Thoracic aorta (tissue), 2 donors: ENCODE measurements around the gene TMEM80. TPM values are rescaled to one million over a fixed set of nuclear protein-coding genes. Genes with fewer than 3 reads are reported as not detected.

Experiments used
- ATAC-seq: fragments of 150-250 bp; one replicate; pipeline ENCODE4 v1.8.0; 2017; ENCODE audit warnings: low read depth; ENCODE audit not compliant: insufficient number of reproducible peaks, low FRiP score
- DNase-seq: peaks from one replicate; pipeline ENCODE4 v3.0.0-alpha.2; 2020; ENCODE audit warnings: low spot score
- H3K27ac ChIP-seq, 2 donors: fragments of 200-600 bp; sonication (generic); 1 replicate in 1 of 2; 2 replicates in 1 of 2; pipeline ENCODE4 v1.5.1; 2016; ENCODE audit warnings: mild to moderate bottlenecking in 2 of 2, moderate library complexity in 2 of 2
- H3K27me3 ChIP-seq: fragments of 200-600 bp; sonication (generic); replicated peaks from 2 replicates; pipeline ENCODE4 v1.6.0; 2016; ENCODE audit warnings: mild to moderate bottlenecking; ENCODE audit not compliant: insufficient read depth
- H3K36me3 ChIP-seq: fragments of 200-600 bp; sonication (generic); one replicate; pipeline ENCODE4 v1.5.1; 2016
- H3K4me1 ChIP-seq, 2 donors: fragments of 200-600 bp; sonication (generic); 1 replicate in 1 of 2; 2 replicates in 1 of 2; pipeline versions ENCODE4 v1.5.1 to v1.6.0; 2016; ENCODE audit warnings: low read depth in 2 of 2, mild to moderate bottlenecking in 1 of 2; ENCODE audit not compliant: control insufficient read depth in 1 of 2
- H3K4me3 ChIP-seq: fragments of 200-600 bp; sonication (generic); 2 replicates; pipeline ENCODE4 v1.5.1; 2016; ENCODE audit warnings: mild to moderate bottlenecking
- H3K9me3 ChIP-seq: fragments of 200-600 bp; sonication (generic); 2 replicates; pipeline ENCODE4 v1.5.1; 2016
- total RNA-seq, 2 donors: library from RNA; depleted of rRNA; stranded (reverse); fragments of >200 nt; gene quantifications; one replicate each; pipeline versions ENCODE4 v1.1.0 to v1.2.3, GENCODE V29; 2016
- TF ChIP-seq, protein P1 (sequence below): fragments of 200-600 bp; sonication (generic); IDR thresholded peaks from one replicate; pipeline ENCODE4 v1.5.1; 2019; ENCODE audit warnings: antibody characterized with exemption

TMEM80 gene
- total RNA-seq, 2 donors from 2014 or later: 22.4 to 22.5 TPM

DNA sequence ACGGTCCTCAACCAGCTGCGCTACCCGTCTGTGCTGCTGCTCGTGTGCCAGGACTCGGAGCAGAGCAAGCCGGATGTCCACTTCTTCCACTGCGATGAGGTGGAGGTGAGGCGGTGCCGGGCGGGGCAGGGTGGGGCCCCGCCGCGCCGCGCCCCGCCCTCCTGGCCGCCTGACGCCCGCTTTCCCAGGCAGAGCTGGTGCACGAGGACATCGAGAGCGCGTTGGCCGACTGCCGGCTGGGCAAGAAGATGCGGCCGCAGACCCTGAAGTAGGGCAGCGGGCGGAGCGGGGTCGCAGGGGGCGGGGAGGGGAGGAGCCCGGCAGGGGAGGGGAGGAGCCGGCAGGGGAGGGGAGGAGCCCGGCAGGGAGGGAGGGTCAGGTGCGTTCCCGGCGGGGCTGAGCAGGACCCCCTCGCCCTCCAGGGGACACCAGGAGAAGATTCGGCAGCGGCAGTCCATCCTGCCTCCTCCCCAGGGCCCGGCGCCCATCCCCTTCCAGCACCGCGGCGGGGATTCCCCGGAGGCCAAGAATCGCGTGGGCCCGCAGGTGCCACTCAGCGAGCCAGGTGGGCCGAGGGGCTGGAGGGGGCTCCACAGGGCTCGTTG is 25.1 kb downstream of the TMEM80 start:
- no peaks in the 10 kb centered on the region for H3K9me3 ChIP-seq
- no peaks in the 10 kb centered on the region for H3K36me3 ChIP-seq
- peaks cover 4 to 11% of the 10 kb centered on the region in 2 donors for H3K4me1 ChIP-seq
- H3K27ac ChIP-seq: no peak overlapping the region
- no peak for DNase-seq
- TF ChIP-seq, protein P1, sequence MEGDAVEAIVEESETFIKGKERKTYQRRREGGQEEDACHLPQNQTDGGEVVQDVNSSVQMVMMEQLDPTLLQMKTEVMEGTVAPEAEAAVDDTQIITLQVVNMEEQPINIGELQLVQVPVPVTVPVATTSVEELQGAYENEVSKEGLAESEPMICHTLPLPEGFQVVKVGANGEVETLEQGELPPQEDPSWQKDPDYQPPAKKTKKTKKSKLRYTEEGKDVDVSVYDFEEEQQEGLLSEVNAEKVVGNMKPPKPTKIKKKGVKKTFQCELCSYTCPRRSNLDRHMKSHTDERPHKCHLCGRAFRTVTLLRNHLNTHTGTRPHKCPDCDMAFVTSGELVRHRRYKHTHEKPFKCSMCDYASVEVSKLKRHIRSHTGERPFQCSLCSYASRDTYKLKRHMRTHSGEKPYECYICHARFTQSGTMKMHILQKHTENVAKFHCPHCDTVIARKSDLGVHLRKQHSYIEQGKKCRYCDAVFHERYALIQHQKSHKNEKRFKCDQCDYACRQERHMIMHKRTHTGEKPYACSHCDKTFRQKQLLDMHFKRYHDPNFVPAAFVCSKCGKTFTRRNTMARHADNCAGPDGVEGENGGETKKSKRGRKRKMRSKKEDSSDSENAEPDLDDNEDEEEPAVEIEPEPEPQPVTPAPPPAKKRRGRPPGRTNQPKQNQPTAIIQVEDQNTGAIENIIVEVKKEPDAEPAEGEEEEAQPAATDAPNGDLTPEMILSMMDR: no peak
- ATAC-seq: no peak
- H3K4me3 ChIP-seq: peak overlapping the region; percentile 61
- no peaks in the 10 kb centered on the region for H3K27me3 ChIP-seq

DNA sequence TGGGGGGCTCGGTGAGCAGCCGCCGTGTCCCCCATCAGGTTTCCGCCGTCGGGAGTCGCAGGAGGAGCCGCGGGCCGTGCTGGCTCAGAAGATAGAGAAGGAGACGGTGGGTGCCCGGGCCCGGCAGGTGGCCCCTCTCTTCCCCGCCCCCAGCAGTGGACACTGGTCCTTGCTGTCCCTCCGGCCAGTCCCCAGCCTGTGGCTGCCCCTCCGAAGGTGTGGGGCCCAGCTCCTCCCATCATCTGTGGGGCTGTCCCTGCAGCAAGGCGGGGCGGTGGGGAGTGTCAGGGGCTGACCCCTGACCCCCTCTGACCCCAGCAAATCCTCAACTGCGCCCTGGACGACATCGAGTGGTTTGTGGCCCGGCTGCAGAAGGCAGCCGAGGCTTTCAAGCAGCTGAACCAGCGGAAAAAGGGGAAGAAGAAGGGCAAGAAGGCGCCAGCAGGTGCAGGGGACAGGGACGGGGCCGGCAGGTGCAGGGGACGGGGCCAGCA is 25.7 kb downstream of the TMEM80 start:
- H3K9me3 ChIP-seq: no peaks in the 10 kb centered on the region
- H3K36me3 ChIP-seq: no peaks in the 10 kb centered on the region
- no peak overlapping the region for H3K27ac ChIP-seq
- DNase-seq (no peak), ATAC-seq (no peak)
- peak overlapping the region; percentile 61 for H3K4me3 ChIP-seq
- TF ChIP-seq, protein P1: no peak
- H3K27me3 ChIP-seq: no peaks in the 10 kb centered on the region
- peaks cover 8 to 17% of the 10 kb centered on the region in 2 donors for H3K4me1 ChIP-seq

DNA sequence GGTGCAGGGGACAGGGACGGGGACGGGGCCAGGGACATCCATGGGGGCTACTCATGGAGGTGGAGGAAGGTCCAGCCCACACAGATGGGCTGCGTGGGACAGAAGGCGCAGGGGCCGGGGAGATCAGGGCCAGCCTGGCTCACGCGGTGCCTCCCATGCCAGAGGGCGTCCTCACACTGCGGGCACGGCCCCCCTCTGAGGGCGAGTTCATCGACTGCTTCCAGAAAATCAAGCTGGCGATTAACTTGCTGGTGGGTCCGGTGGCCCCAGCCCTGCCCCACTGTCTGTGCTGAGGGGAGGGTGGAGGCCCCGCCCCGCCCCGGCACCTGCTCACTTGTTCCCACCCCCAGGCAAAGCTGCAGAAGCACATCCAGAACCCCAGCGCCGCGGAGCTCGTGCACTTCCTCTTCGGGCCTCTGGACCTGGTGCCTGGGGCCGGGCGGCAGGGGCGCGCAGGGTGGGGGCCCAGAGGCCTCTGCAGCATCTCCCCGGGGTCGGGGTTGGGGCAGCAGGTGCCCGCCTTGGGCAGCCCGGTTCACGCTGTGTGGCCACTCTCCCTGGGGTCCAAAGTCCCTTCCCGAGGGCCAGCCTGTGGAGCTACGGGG is 26.2 kb downstream of the TMEM80 start:
- Histone ChIP-seq H3K4me1 (peaks cover 13 to 22% of the 10 kb centered on the region in 2 donors), H3K27me3 (no peaks in the 10 kb centered on the region), H3K9me3 (no peaks in the 10 kb centered on the region), H3K4me3 (no peak overlapping the region), H3K36me3 (no peaks in the 10 kb centered on the region), H3K27ac (no peak overlapping the region)
- TF ChIP-seq, protein P1: no peak
- DNase-seq (no peak), ATAC-seq (no peak)

DNA sequence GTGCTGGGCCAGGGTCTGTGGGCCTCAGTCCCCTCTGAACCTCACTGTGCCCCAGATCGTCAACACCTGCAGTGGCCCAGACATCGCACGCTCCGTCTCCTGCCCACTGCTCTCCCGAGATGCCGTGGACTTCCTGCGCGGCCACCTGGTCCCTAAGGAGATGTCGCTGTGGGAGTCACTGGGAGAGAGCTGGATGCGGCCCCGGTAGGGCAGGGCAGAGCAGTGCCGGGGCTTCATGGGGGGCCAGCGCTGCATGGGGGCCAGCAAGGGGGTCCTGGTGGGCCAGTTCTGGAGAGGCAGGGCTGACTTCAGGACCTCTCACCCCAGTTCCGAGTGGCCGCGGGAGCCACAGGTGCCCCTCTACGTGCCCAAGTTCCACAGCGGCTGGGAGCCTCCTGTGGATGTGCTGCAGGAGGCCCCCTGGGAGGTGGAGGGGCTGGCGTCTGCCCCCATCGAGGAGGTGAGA is 26.8 kb downstream of the TMEM80 start:
- ATAC-seq: no peak
- no peaks in the 10 kb centered on the region for H3K9me3 ChIP-seq
- H3K4me3 ChIP-seq: no peak overlapping the region
- TF ChIP-seq, protein P1: no peak
- no peak for DNase-seq
- H3K4me1 ChIP-seq: peaks cover 16 to 28% of the 10 kb centered on the region in 2 donors
- H3K27me3 ChIP-seq: no peaks in the 10 kb centered on the region
- H3K36me3 ChIP-seq: no peaks in the 10 kb centered on the region
- H3K27ac ChIP-seq: no peak overlapping the region

DNA sequence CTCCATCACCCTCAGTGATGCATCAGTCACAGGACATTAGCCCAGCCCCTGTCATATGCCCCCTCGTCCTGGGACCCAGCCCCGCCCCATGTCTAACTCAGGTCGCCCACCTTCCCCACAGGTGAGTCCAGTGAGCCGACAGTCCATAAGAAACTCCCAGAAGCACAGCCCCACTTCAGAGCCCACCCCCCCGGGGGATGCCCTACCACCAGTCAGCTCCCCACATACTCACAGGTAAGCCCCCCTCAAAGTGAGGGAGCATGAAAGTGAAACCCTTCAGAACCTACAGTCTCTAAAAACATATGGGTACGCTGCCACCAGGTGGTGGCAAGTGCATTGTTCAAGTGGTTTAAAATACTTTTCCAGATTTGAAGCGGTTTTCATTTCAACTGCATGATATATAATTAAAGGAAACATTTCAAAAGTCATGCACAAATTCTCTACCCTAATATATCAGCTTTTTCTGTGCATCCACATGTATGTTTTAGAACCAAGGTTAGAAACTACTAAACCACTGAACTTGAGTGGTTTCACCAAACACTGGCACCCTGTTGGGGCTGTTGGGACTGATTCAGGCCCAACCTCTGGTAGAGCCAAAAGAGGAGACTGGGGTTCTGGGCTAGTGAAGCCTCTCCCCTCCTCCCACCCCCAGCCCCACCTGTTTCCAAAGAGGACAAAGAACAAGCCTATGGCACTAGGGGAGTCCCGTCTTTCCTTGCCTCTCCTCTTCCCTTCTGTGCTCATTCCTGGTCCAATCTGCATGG is 27.7 kb downstream of the TMEM80 start:
- DNase-seq (no peak), ATAC-seq (no peak)
- Histone ChIP-seq H3K9me3 (no peaks in the 10 kb centered on the region), H3K4me1 (peaks cover 24 to 37% of the 10 kb centered on the region in 2 donors), H3K27ac (no peak overlapping the region), H3K36me3 (no peaks in the 10 kb centered on the region), H3K4me3 (no peak overlapping the region), H3K27me3 (no peaks in the 10 kb centered on the region)
- TF ChIP-seq, protein P1: peak; percentile 63
